C4-2B (cell line): ENCODE data around the gene TGIF2.

Source experiments
- ZFX ChIP-seq: fragments of 450-650 bp; IDR thresholded peaks from 2 replicates; pipeline ENCODE4 v1.6.1; 2017
- TF ChIP-seq, protein P1 (sequence below): fragments of 450-650 bp; conservative IDR thresholded peaks from 2 replicates; pipeline ENCODE4 v1.5.1; 2017; ENCODE audit warnings: mild to moderate bottlenecking

DNA sequence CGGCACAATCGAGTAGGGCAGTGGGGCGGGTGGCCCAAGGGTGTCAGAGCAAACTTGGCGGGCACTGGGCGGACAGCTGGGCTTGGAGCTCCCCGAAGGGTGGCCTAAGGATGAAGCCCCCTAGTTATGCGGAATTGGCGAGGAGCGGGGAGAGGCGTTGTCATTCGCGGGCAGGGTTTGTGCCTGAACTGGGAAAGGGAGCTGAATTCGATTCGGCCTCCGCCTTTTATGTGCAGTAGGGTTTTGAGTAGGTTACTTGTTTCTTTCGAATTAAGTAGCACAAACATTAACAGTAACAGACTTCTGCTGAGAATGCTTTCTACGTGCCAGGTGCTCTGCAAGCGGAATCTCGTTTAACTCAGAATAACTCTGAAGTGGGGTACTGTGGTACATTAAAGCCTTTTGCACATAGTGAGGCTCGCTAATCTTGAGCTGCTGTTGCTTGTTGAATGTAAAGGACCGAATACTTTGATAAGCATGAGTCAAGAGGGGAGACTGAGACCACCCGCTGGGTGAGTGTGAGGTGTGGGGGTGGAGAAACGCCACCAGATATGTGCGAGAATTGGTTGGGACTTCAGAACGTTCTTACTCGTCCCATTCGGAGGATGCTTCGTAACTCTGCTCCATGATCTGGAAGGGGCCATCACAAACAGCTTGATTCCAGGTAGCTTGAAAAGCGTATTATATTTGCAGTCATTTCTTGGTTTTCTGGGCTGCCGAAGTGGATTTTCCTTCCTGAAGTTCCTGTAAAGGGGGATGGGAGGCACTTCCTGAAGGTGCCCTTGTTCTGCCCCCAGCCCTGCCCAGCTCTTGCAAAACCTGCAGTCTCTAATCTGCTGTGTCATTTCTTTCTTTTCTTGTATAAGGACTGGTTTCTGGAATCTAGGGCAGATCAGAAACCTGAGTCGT is 33.0 kb downstream of the TGIF2 start:
- TF ChIP-seq, protein P1, sequence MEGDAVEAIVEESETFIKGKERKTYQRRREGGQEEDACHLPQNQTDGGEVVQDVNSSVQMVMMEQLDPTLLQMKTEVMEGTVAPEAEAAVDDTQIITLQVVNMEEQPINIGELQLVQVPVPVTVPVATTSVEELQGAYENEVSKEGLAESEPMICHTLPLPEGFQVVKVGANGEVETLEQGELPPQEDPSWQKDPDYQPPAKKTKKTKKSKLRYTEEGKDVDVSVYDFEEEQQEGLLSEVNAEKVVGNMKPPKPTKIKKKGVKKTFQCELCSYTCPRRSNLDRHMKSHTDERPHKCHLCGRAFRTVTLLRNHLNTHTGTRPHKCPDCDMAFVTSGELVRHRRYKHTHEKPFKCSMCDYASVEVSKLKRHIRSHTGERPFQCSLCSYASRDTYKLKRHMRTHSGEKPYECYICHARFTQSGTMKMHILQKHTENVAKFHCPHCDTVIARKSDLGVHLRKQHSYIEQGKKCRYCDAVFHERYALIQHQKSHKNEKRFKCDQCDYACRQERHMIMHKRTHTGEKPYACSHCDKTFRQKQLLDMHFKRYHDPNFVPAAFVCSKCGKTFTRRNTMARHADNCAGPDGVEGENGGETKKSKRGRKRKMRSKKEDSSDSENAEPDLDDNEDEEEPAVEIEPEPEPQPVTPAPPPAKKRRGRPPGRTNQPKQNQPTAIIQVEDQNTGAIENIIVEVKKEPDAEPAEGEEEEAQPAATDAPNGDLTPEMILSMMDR: no peak
- TF ChIP-seq ZFX: peak; percentile 59; the same call in 1 of the 2 replicates
